CD4-positive, alpha-beta T cell (primary cell): ENCODE results near the gene SKIL. TPM values are rescaled to one million over a fixed set of nuclear protein-coding genes. Genes with fewer than 3 reads are reported as not detected.

Source experiments
- ATAC-seq: fragments of 200-7000 bp; cut with Tn5 transposase; one replicate; pipeline ENCODE4 v1.10.0; 2022; ENCODE audit warnings: mild to moderate bottlenecking; ENCODE audit not compliant: poor library complexity
- CTCF ChIA-PET: fragments of 350-600 bp; sonication (Branson Sonifier 250); formaldehyde crosslinking; loops from one replicate; lab custom pipeline; 2021; ENCODE audit warnings: antibody characterized with exemption, inconsistent platforms; lab: Charles Lee
- POLR2A ChIA-PET: fragments of 350-600 bp; sonication (Branson Sonifier 250); formaldehyde crosslinking; loops from one replicate; lab custom pipeline; 2021; ENCODE audit warnings: antibody characterized with exemption, inconsistent platforms; lab: Charles Lee
- DNase-seq, 14 experiments: peaks; one replicate each; pipeline ENCODE4 v3.0.0-alpha.2; 2013 to 2020; ENCODE audit warnings: mixed read lengths in 2 of 14
- H3K27ac ChIP-seq, 2 donors: one replicate each; pipeline versions ENCODE4 v1.5.1 to v1.7.0; 2013; ENCODE audit warnings: low read length in 2 of 2, low read depth in 1 of 2, mild to moderate bottlenecking in 1 of 2
- H3K27me3 ChIP-seq, 2 experiments: 1 replicate in 1 of 2; 2 replicates in 1 of 2; pipeline versions ENCODE4 v1.6.1 to v1.7.0; 2013; ENCODE audit warnings: low read length in 2 of 2, control low read depth in 1 of 2, mild to moderate bottlenecking in 1 of 2, moderate library complexity in 1 of 2; ENCODE audit not compliant: insufficient read depth in 2 of 2, control insufficient read depth in 1 of 2
- H3K36me3 ChIP-seq: one replicate; pipeline ENCODE4 v1.6.1; 2013; ENCODE audit warnings: low read length, control low read depth; ENCODE audit not compliant: insufficient read depth
- H3K4me1 ChIP-seq: one replicate; pipeline ENCODE4 v1.6.1; 2013; ENCODE audit warnings: low read length, control low read depth; ENCODE audit not compliant: insufficient read depth
- H3K4me3 ChIP-seq: one replicate; pipeline ENCODE4 v1.5.1; 2013; ENCODE audit warnings: mild to moderate bottlenecking, low read length, moderate library complexity
- H3K9me3 ChIP-seq, 2 experiments: 1 replicate in 1 of 2; 2 replicates in 1 of 2; pipeline versions ENCODE4 v1.6.1 to v1.7.0; 2013; ENCODE audit warnings: low read length in 2 of 2, mild to moderate bottlenecking in 2 of 2, control low read depth in 1 of 2, moderate library complexity in 1 of 2; ENCODE audit not compliant: control insufficient read depth in 1 of 2, insufficient read depth in 1 of 2
- H3K27ac Mint-ChIP-seq: one replicate; pipeline ENCODE4 v1.8.0; 2020; ENCODE audit warnings: mixed read lengths
- H3K27me3 Mint-ChIP-seq: one replicate; pipeline ENCODE4 v1.8.0; 2021; ENCODE audit warnings: mixed read lengths
- H3K36me3 Mint-ChIP-seq: one replicate; pipeline ENCODE4 v1.8.0; 2021; ENCODE audit warnings: low read depth, mixed read lengths
- H3K4me1 Mint-ChIP-seq: one replicate; pipeline ENCODE4 v1.8.0; 2021; ENCODE audit warnings: low read depth, mixed read lengths
- H3K4me3 Mint-ChIP-seq: one replicate; pipeline ENCODE4 v1.8.0; 2020; ENCODE audit warnings: mild to moderate bottlenecking, mixed read lengths
- H3K9me3 Mint-ChIP-seq: one replicate; pipeline ENCODE4 v1.8.0; 2020; ENCODE audit warnings: mixed read lengths
- CTCF ChIP-seq: fragments of 200-600 bp; IDR thresholded peaks from one replicate; pipeline ENCODE4 v1.8.0; 2022; ENCODE audit warnings: antibody characterized with exemption, mild to moderate bottlenecking
- intact Hi-C, 2 experiments: fragments of 100-400 bp; cut with DNase I in 1 of 2; cut with micrococcal nuclease in 1 of 2; formaldehyde crosslinking; loops; one replicate each; pipeline versions ENCODE4 v1.15.1 to v1.9.0; 2023 to 2025; cut with DNase I, micrococcal nuclease
- total RNA-seq, 174 experiments: library from RNA in 2 of 174; stranded (reverse) in 2 of 174; gene quantifications; one replicate each; pipeline ENCODE4 v1.2.3 and lab custom pipeline; 2021 to 2026

SKIL gene
- total RNA-seq, 2 experiments from 2014 or later, result 121 to 130 TPM

GRCh38 chr3:170352936-170353335 lies 4.6 kb upstream of the SKIL start:
- ChIA-PET POLR2A (interaction anchor here (0.6 to 0.7 kb wide), 2 partner anchors 315 to 1694 kb away, joined by 3 to 6 read pairs; partner anchors contain the start of gene GPR160), CTCF (interaction anchor here (0.9 kb wide), 1 partner anchor 13 kb away, joined by 3 read pairs; no protein-coding TSS in a partner anchor)
- Mint-ChIP-seq H3K36me3 (peaks cover 12% of the 10 kb centered on the region), H3K4me3 (no peak overlapping the region), H3K9me3 (no peaks in the 10 kb centered on the region), H3K27me3 (no peaks in the 10 kb centered on the region), H3K4me1 (peaks cover 38% of the 10 kb centered on the region), H3K27ac (peak overlapping the region; percentile 17)
- H3K27ac ChIP-seq, result no peak overlapping the region
- no peaks in the 10 kb centered on the region for H3K36me3 ChIP-seq
- H3K4me3 ChIP-seq, result no peak overlapping the region
- TF ChIP-seq CTCF, result no peak
- intact Hi-C loops, result loop anchor here in 1 of 2 experiments (10.0 kb wide), 1 partner anchor 588 kb away; the partner anchor contains the start of genes ACTRT3 and TERC
- ATAC-seq, result no peak
- no peaks in the 10 kb centered on the region for H3K27me3 ChIP-seq
- peaks cover 12% of the 10 kb centered on the region for H3K4me1 ChIP-seq
- H3K9me3 ChIP-seq, result no peaks in the 10 kb centered on the region
- peak in 3 of 14 experiments; percentile 13 to 66 (median 51) for DNase-seq

GRCh38 chr3:170353485-170353884 lies 4.0 kb upstream of the SKIL start:
- DNase-seq, result no peak
- ATAC-seq, result no peak
- H3K36me3 Mint-ChIP-seq, result peaks cover 18% of the 10 kb centered on the region
- POLR2A ChIA-PET, result interaction anchor here (0.6 kb wide), 1 partner anchor 316 kb away, joined by 3 read pairs; the partner anchor contains the start of gene GPR160
- intact Hi-C loops, result loop anchor here in 1 of 2 experiments (10.0 kb wide), 1 partner anchor 589 kb away; the partner anchor contains the start of genes ACTRT3 and TERC
- Histone ChIP-seq H3K4me3 (no peak overlapping the region), H3K36me3 (no peaks in the 10 kb centered on the region), H3K27me3 (no peaks in the 10 kb centered on the region), H3K9me3 (no peaks in the 10 kb centered on the region), H3K27ac (no peak overlapping the region), H3K4me1 (peaks cover 17% of the 10 kb centered on the region)
- CTCF ChIA-PET, result interaction anchor here (0.9 kb wide), 1 partner anchor 12 kb away, joined by 3 read pairs; no protein-coding TSS in a partner anchor
- no peaks in the 10 kb centered on the region for H3K9me3 Mint-ChIP-seq
- H3K4me1 Mint-ChIP-seq, result peaks cover 41% of the 10 kb centered on the region
- peak overlapping the region; percentile 9 for H3K4me3 Mint-ChIP-seq
- no peaks in the 10 kb centered on the region for H3K27me3 Mint-ChIP-seq
- no peak for TF ChIP-seq CTCF
- peak overlapping the region; percentile 98 for H3K27ac Mint-ChIP-seq

- CTCF ChIA-PET, result no interaction called here
- Histone ChIP-seq H3K36me3 (no peaks in the 10 kb centered on the region), H3K4me3 (no peak overlapping the region), H3K27ac (no peak overlapping the region), H3K27me3 (no peaks in the 10 kb centered on the region), H3K4me1 (peaks cover 25% of the 10 kb centered on the region), H3K9me3 (peaks cover 0 to 5% of the 10 kb centered on the region in 2 experiments)
- Mint-ChIP-seq H3K27me3 (no peaks in the 10 kb centered on the region), H3K36me3 (peaks cover 29% of the 10 kb centered on the region), H3K27ac (peak overlapping the region; percentile 98), H3K4me1 (peaks cover 51% of the 10 kb centered on the region), H3K9me3 (no peaks in the 10 kb centered on the region), H3K4me3 (peak overlapping the region; percentile 83)
- ATAC-seq, result no peak
- DNase-seq, result no peak
- TF ChIP-seq CTCF, result no peak
- POLR2A ChIA-PET, result no interaction called here
- intact Hi-C loops, result loop anchor here (5.0 to 10.0 kb wide), 7 partner anchors 42 to 590 kb away; partner anchors contain the start of genes ACTRT3 (in 1 of the 2), GPR160 (in 1 of the 2), PHC3 (in 1 of the 2) and PRKCI (in 1 of the 2)
These were observed 2.8 kb upstream of the SKIL start for GRCh38 chr3:170354760-170355159.
